OCI-LY1 (cell line): ENCODE data around the gene IL31RA.

Source experiments
- EZH2 ChIP-seq: fragments of 200-600 bp; sonication (generic), shearing (Covaris generic); IDR thresholded peaks from 2 replicates; pipeline ENCODE4 v1.8.0; 2017; ENCODE audit warnings: borderline replicate concordance, mixed run types, mild to moderate bottlenecking, antibody characterized with exemption, low read length, moderate library complexity, mixed read lengths
- TF ChIP-seq, protein P1 (sequence below): fragments of 200-600 bp; sonication (generic), shearing (Covaris generic); IDR thresholded peaks from 2 replicates; pipeline ENCODE4 v1.5.1; 2017; ENCODE audit warnings: mild to moderate bottlenecking, antibody characterized with exemption, low read length, moderate library complexity, mixed read lengths

DNA sequence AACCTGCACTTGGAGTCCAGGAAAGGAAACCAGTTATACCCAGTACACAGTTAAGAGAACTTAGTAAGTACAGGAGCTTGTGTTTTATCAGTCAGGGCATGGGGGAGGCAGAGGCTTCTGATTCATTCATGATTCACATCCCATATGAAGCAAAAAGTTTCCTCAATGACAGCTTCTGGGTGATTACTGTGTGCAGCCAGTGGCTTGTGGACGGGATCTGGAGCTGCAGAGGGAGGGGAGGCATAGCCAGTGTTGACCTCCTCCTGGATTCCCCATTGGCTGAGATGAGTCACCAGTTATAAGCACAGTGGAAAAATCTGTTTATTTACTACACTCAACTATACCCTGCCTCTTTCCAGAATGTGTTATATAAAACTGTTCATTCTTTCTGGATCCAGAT, 17.7 kb downstream of the IL31RA start:
- TF ChIP-seq EZH2 = no peak
- TF ChIP-seq, protein P1, sequence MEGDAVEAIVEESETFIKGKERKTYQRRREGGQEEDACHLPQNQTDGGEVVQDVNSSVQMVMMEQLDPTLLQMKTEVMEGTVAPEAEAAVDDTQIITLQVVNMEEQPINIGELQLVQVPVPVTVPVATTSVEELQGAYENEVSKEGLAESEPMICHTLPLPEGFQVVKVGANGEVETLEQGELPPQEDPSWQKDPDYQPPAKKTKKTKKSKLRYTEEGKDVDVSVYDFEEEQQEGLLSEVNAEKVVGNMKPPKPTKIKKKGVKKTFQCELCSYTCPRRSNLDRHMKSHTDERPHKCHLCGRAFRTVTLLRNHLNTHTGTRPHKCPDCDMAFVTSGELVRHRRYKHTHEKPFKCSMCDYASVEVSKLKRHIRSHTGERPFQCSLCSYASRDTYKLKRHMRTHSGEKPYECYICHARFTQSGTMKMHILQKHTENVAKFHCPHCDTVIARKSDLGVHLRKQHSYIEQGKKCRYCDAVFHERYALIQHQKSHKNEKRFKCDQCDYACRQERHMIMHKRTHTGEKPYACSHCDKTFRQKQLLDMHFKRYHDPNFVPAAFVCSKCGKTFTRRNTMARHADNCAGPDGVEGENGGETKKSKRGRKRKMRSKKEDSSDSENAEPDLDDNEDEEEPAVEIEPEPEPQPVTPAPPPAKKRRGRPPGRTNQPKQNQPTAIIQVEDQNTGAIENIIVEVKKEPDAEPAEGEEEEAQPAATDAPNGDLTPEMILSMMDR = no peak
